GM19468 (cell line): ENCODE measurements around the gene ACSM3.
"Not testable (repeated sequence)": the region's sequence is repeated elsewhere in the genome, so short reads cannot be mapped to it uniquely, and the experiment has no call there.

ENCODE experiments used
- ATAC-seq: cut with Tn5 transposase; IDR thresholded peaks from one replicate; pipeline ENCODE4 v1.9.1; 2021; ENCODE audit warnings: mild to moderate bottlenecking, moderate library complexity, moderate number of reproducible peaks; ENCODE audit not compliant: unreplicated experiment; ENCODE audit errors: extremely low read depth

The ACSM3 gene

GRCh38 chr16:20801278-20801677 lies 37.5 kb downstream of the ACSM3 start:
- no peak for ATAC-seq

GRCh38 chr16:20803192-20803560 lies 39.4 kb downstream of the ACSM3 start:
- ATAC-seq: no peak

- no peak for ATAC-seq
Measured at GRCh38 chr16:20803561-20804214, 39.9 kb downstream of the ACSM3 start.

GRCh38 chr16:20805684-20806167 lies 41.9 kb downstream of the ACSM3 start:
- ATAC-seq: not testable (repeated sequence)

GRCh38 chr16:20806168-20807050 lies 42.6 kb downstream of the ACSM3 start, which contains the start of the genes ERI2 and REXO5:
Gene ERI2 (minus strand): TSS chr16:20806472. CDS start chr16:20806430, 42 bp downstream.
Gene REXO5 (plus strand): TSS chr16:20806527. CDS start chr16:20806954, 427 bp downstream.
- ATAC-seq: peak; percentile 43

- no peak for ATAC-seq
Measured at GRCh38 chr16:20807862-20808261, 44.0 kb downstream of the ACSM3 start.

- ATAC-seq: no peak
Measured at GRCh38 chr16:20811889-20812439, 48.1 kb downstream of the ACSM3 start.

- no peak for ATAC-seq
Measured at GRCh38 chr16:20812510-20812909, 48.7 kb downstream of the ACSM3 start.

- ATAC-seq: no peak
Measured at GRCh38 chr16:20814784-20815183, 51.0 kb downstream of the ACSM3 start.

GRCh38 chr16:20818929-20819585 lies 55.2 kb downstream of the ACSM3 start:
- no peak for ATAC-seq

GRCh38 chr16:20821682-20822081 lies 57.9 kb downstream of the ACSM3 start:
- ATAC-seq: no peak

GRCh38 chr16:20822521-20823325 lies 58.9 kb downstream of the ACSM3 start:
- ATAC-seq: no peak

- no peak for ATAC-seq
Measured at GRCh38 chr16:20826039-20826566, 62.3 kb downstream of the ACSM3 start.

GRCh38 chr16:20829536-20829935 lies 65.7 kb downstream of the ACSM3 start:
- ATAC-seq: no peak

- no peak for ATAC-seq
Measured at GRCh38 chr16:20830372-20830771, 66.6 kb downstream of the ACSM3 start.

- no peak for ATAC-seq
Measured at GRCh38 chr16:20833086-20833485, 69.3 kb downstream of the ACSM3 start.

GRCh38 chr16:20838240-20838639 lies 74.4 kb downstream of the ACSM3 start:
- ATAC-seq: no peak

GRCh38 chr16:20839504-20839903 lies 75.7 kb downstream of the ACSM3 start:
- ATAC-seq: no peak

- ATAC-seq: no peak
Measured at GRCh38 chr16:20844054-20844453, 80.2 kb downstream of the ACSM3 start.
